Brain microvascular endothelial cell (primary cell): ENCODE data around the gene PDHX.
"Not testable (repeated sequence)": the region's sequence is repeated elsewhere in the genome, so short reads cannot be mapped to it uniquely, and the experiment has no call there.

Source experiments
- DNase-seq: peaks from one replicate; pipeline ENCODE4 v3.0.0-alpha.2; 2020
- H3K27ac ChIP-seq: fragments of 250-450 bp; sonication (Bioruptor Pico); 2 replicates; pipeline ENCODE4 v1.5.1; 2020; ENCODE audit warnings: mild to moderate bottlenecking, moderate library complexity
- H3K27me3 ChIP-seq: fragments of 250-450 bp; sonication (Bioruptor Pico); replicated peaks from 2 replicates; pipeline ENCODE4 v1.5.1; 2020; ENCODE audit warnings: mild to moderate bottlenecking
- H3K36me3 ChIP-seq: fragments of 250-450 bp; sonication (Bioruptor Pico); replicated peaks from 2 replicates; pipeline ENCODE4 v1.5.1; 2020; ENCODE audit warnings: mild to moderate bottlenecking
- H3K4me3 ChIP-seq: 2 replicates; pipeline ENCODE4 v1.5.1; 2011; ENCODE audit warnings: low read depth, mild to moderate bottlenecking, control low read depth, low read length, moderate library complexity
- CTCF ChIP-seq: IDR thresholded peaks from 2 replicates; pipeline ENCODE4 v1.5.1; 2011; ENCODE audit warnings: low read depth, mild to moderate bottlenecking, moderate library complexity, low read length, control low read depth, inconsistent platforms; ENCODE audit errors: missing control alignments
- in situ Hi-C: cut with HindIII; loops from 2 replicates; pipeline ENCODE4 v1.10.0; 2017; ENCODE audit warnings: low sequenced_read_pairs, low pct_ligation_motif_present

PDHX gene

GRCh38 chr11:34891611-34892010 is 24.8 kb upstream of the PDHX start:
- Histone ChIP-seq H3K27me3 (no peaks in the 10 kb centered on the region), H3K27ac (no peak overlapping the region), H3K4me3 (no peak overlapping the region), H3K36me3 (no peaks in the 10 kb centered on the region)
- in situ Hi-C loops = no loop called here
- no peak for DNase-seq
- TF ChIP-seq CTCF = no peak

DNA sequence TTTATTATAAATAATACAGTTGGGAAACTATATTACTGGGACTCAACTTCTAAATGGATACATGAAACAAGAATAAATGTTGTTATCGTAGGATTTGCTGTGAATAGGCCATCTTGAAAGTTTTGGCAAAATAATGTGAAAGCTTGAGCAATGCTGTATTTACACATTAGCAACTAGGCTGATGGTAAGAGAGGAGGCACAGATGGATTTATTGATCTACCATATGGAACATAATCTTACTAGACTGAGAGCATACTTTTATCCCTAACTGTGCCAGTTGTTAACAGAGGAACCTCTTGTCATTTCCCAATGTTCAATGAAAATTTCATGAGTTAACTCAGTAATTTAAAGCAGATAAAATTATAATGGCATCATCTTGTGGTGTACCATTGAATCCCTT is 23.0 kb upstream of the PDHX start:
- in situ Hi-C loops = no loop called here
- Histone ChIP-seq H3K27me3 (no peaks in the 10 kb centered on the region), H3K4me3 (no peak overlapping the region), H3K27ac (no peak overlapping the region), H3K36me3 (no peaks in the 10 kb centered on the region)
- TF ChIP-seq CTCF = no peak
- DNase-seq = no peak

DNA sequence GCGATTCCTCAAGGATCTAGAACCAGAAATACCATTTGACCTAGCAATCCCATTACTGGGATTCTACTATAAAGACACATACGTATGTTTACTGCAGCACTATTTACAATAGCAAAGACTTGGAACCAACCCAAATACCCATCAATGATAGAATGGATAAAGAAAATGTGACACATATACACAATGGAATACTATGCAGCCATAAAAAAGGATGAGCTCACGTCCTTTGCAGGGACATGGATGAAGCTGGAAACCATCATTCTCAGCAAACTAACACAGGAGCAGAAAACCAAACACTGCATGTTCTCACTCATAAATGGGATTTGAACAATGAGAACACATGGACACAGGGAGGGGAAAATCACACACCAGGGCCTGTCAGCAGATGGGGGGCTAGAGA is 20.2 kb upstream of the PDHX start:
- H3K27me3 ChIP-seq, H3K27ac ChIP-seq, in situ Hi-C loops, H3K36me3 ChIP-seq, H3K4me3 ChIP-seq, DNase-seq: not testable (repeated sequence)

DNA sequence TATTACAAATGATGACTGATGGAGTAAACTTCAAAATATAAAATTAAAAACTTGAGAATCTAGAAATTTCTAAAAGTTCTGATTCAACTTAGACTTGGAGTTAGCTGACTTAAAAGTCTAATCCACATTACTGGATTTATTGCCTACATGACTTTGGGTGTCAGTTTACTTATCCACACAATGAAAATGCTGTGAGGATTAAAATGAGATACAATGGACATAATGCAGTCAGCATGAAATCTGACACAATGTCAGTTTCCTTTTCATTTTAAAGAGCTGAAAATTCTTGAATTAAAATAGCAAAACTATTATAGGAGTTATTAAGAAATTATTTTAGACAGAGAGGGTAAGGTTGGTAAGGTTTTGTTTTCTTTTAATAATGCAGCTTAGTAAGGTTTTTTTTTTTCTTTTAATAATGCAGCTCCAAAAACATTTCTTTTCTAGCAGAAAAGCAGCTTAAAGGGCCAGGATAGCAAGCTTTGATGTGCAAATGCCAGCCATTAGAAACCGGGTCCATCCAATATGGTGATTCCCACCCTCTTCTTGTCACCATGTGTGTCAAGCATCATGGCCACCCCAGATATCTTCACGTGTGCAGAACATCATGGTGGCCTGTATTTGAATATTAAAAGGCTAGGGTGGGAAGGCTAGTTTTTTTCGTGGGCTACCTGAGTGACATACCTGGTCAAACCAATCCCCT is 19.1 kb upstream of the PDHX start:
- no peak for DNase-seq
- TF ChIP-seq CTCF = no peak
- H3K27ac ChIP-seq = no peak overlapping the region
- no peaks in the 10 kb centered on the region for H3K36me3 ChIP-seq
- H3K4me3 ChIP-seq = no peak overlapping the region
- in situ Hi-C loops = no loop called here
- H3K27me3 ChIP-seq = no peaks in the 10 kb centered on the region

DNA sequence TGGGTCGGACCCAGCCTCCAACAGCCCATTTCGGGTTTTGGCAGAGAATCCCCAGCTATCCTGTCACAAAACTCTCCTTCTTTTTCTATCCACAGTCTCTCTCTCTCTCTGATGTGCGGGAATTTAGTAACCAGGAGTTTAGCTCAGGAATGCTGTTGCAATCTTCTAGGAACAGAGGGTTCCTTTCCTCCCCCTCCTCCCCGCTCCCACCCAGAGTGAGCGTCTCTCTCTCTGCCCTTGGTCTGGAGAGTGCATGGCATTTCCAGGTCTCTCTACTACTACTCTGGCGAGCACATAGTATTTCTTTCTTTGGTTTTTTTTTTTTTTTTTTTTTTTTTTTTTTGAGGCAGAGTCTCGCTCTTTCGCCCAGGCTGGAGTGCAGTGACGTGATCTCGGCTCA is 17.9 kb upstream of the PDHX start:
- H3K36me3 ChIP-seq = no peaks in the 10 kb centered on the region
- H3K27ac ChIP-seq = no peak overlapping the region
- TF ChIP-seq CTCF = no peak
- H3K27me3 ChIP-seq = no peaks in the 10 kb centered on the region
- no peak overlapping the region for H3K4me3 ChIP-seq
- no peak for DNase-seq
- in situ Hi-C loops = no loop called here

- H3K4me3 ChIP-seq = no peak overlapping the region
- DNase-seq = no peak
Observed at GRCh38 chr11:34899633-34900016, 16.8 kb upstream of the PDHX start.

More at GRCh38 chr11:34899633-34900016, 16.8 kb upstream of the PDHX start:
- Histone ChIP-seq H3K27me3 (no peaks in the 10 kb centered on the region), H3K36me3 (no peaks in the 10 kb centered on the region), H3K27ac (no peak overlapping the region)
- in situ Hi-C loops = no loop called here
- TF ChIP-seq CTCF = no peak
